ENCODE measurements around the gene POLD4.

Gene POLD4

GRCh38 chr11:67349457-67349856 is 3.9 kb downstream of the POLD4 start:
- Histone ChIP-seq H3K4me1 (ENCODE audit: low read depth, poor library complexity, severe bottlenecking) (peaks cover 24% of the 10 kb centered on the region), H2AFZ (ENCODE audit: low read depth) (no peak overlapping the region), H3K79me2 (ENCODE audit: insufficient read depth, low read depth) (no peaks in the 10 kb centered on the region), H3K9ac (no peak overlapping the region), H3K4me3 (IDR thresholded peaks at IDR 0.05; ENCODE audit: insufficient read depth, low read depth, low read length) (no peak overlapping the region), H3K4me2 (no peak overlapping the region), H3K36me3 (ENCODE audit: insufficient read depth) (no peaks in the 10 kb centered on the region), H4K20me1 (ENCODE audit: insufficient read depth) (no peaks in the 10 kb centered on the region), H3K27ac (no peak overlapping the region), H3K27me3 (ENCODE audit: insufficient read depth, low read depth) (no peaks in the 10 kb centered on the region)
- TF ChIP-seq CTCF (conservative IDR thresholded peaks at IDR 0.05; ENCODE audit: low read depth, low read length), result no peak

GRCh38 chr11:67349036-67349435 is 4.3 kb downstream of the POLD4 start:
- Histone ChIP-seq H3K9ac (no peak overlapping the region), H3K27me3 (ENCODE audit: insufficient read depth, low read depth) (no peaks in the 10 kb centered on the region), H3K36me3 (ENCODE audit: insufficient read depth) (no peaks in the 10 kb centered on the region), H4K20me1 (ENCODE audit: insufficient read depth) (no peaks in the 10 kb centered on the region), H3K4me3 (IDR thresholded peaks at IDR 0.05; ENCODE audit: insufficient read depth, low read depth, low read length) (no peak overlapping the region), H3K27ac (no peak overlapping the region), H3K79me2 (ENCODE audit: insufficient read depth, low read depth) (no peaks in the 10 kb centered on the region), H3K4me1 (ENCODE audit: low read depth, poor library complexity, severe bottlenecking) (peaks cover 20% of the 10 kb centered on the region), H3K4me2 (no peak overlapping the region), H2AFZ (ENCODE audit: low read depth) (no peak overlapping the region)
- TF ChIP-seq CTCF (conservative IDR thresholded peaks at IDR 0.05; ENCODE audit: low read depth, low read length), result no peak

- H3K4me1 ChIP-seq (ENCODE audit: low read depth, poor library complexity, severe bottlenecking), result peaks cover 16% of the 10 kb centered on the region
- H3K4me2 ChIP-seq, result no peak overlapping the region
- no peaks in the 10 kb centered on the region for H4K20me1 ChIP-seq (ENCODE audit: insufficient read depth)
- no peaks in the 10 kb centered on the region for H3K36me3 ChIP-seq (ENCODE audit: insufficient read depth)
- no peaks in the 10 kb centered on the region for H3K27me3 ChIP-seq (ENCODE audit: insufficient read depth, low read depth)
- H3K4me3 ChIP-seq (IDR thresholded peaks at IDR 0.05; ENCODE audit: insufficient read depth, low read depth, low read length), result no peak overlapping the region
- TF ChIP-seq CTCF (conservative IDR thresholded peaks at IDR 0.05; ENCODE audit: low read depth, low read length), result no peak
- H3K9ac ChIP-seq, result no peak overlapping the region
- H3K79me2 ChIP-seq (ENCODE audit: insufficient read depth, low read depth), result no peaks in the 10 kb centered on the region
- no peak overlapping the region for H2AFZ ChIP-seq (ENCODE audit: low read depth)
- no peak overlapping the region for H3K27ac ChIP-seq
Measured at GRCh38 chr11:67347964-67348749, 5.2 kb downstream of the POLD4 start.

GRCh38 chr11:67345920-67346819 is 7.2 kb downstream of the POLD4 start:
- H3K4me3 ChIP-seq (IDR thresholded peaks at IDR 0.05; ENCODE audit: insufficient read depth, low read depth, low read length), result no peak overlapping the region
- H3K4me1 ChIP-seq (ENCODE audit: low read depth, poor library complexity, severe bottlenecking), result peaks cover 3% of the 10 kb centered on the region
- H3K9ac ChIP-seq, result no peak overlapping the region
- H3K27ac ChIP-seq, result no peak overlapping the region
- H2AFZ ChIP-seq (ENCODE audit: low read depth), result no peak overlapping the region
- no peaks in the 10 kb centered on the region for H3K27me3 ChIP-seq (ENCODE audit: insufficient read depth, low read depth)
- H4K20me1 ChIP-seq (ENCODE audit: insufficient read depth), result no peaks in the 10 kb centered on the region
- no peak overlapping the region for H3K4me2 ChIP-seq
- TF ChIP-seq CTCF (conservative IDR thresholded peaks at IDR 0.05; ENCODE audit: low read depth, low read length), result peak; percentile 75
- H3K36me3 ChIP-seq (ENCODE audit: insufficient read depth), result no peaks in the 10 kb centered on the region
- no peaks in the 10 kb centered on the region for H3K79me2 ChIP-seq (ENCODE audit: insufficient read depth, low read depth)
